Pulmonary artery endothelial cell (primary cell): ENCODE measurements around the gene CFAP100. TPM values are rescaled to one million over a fixed set of nuclear protein-coding genes. Genes with fewer than 3 reads are reported as not detected.

ENCODE experiments used
- DNase-seq: peaks from one replicate; pipeline ENCODE4 v3.0.0-alpha.2; 2011; ENCODE audit warnings: low read depth, low spot score
- total RNA-seq: library from RNA; depleted of rRNA; stranded (reverse); fragments of >200 nt; gene quantifications from 2 replicates; pipeline ENCODE4 v1.2.3, GENCODE V29; 2014

The CFAP100 gene
- total RNA-seq, 1 donor from 2014 or later = not detected

GRCh38 chr3:126356373-126357264 is 38.1 kb upstream of the CFAP100 start:
- DNase-seq = no peak

GRCh38 chr3:126357295-126358037 is 37.2 kb upstream of the CFAP100 start, which contains the start of gene KLF15:
Gene KLF15 (minus strand): TSS chr3:126357408. CDS start chr3:126352922, 4,486 bp downstream.
- DNase-seq = peak; percentile 44

- DNase-seq = no peak
Observed at GRCh38 chr3:126358038-126358815, 36.5 kb upstream of the CFAP100 start.

GRCh38 chr3:126358816-126359181 is 35.9 kb upstream of the CFAP100 start:
- DNase-seq = no peak

- no peak for DNase-seq
Observed at GRCh38 chr3:126360046-126360713, 34.5 kb upstream of the CFAP100 start.

- DNase-seq = no peak
Observed at GRCh38 chr3:126360714-126361060, 34.0 kb upstream of the CFAP100 start.

- DNase-seq = no peak
Observed at GRCh38 chr3:126361211-126361610, 33.5 kb upstream of the CFAP100 start.

- no peak for DNase-seq
Observed at GRCh38 chr3:126364130-126364695, 30.5 kb upstream of the CFAP100 start.

GRCh38 chr3:126364731-126365301 is 29.9 kb upstream of the CFAP100 start:
- DNase-seq = no peak

GRCh38 chr3:126365351-126366277 is 29.1 kb upstream of the CFAP100 start:
- DNase-seq = no peak

GRCh38 chr3:126367316-126367805 is 27.3 kb upstream of the CFAP100 start:
- no peak for DNase-seq

- DNase-seq = no peak
Observed at GRCh38 chr3:126369490-126369889, 25.2 kb upstream of the CFAP100 start.

- DNase-seq = no peak
Observed at GRCh38 chr3:126370055-126370454, 24.7 kb upstream of the CFAP100 start.

GRCh38 chr3:126370606-126371005 is 24.1 kb upstream of the CFAP100 start:
- no peak for DNase-seq

GRCh38 chr3:126371096-126371705 is 23.5 kb upstream of the CFAP100 start:
- DNase-seq = no peak

- DNase-seq = no peak
Observed at GRCh38 chr3:126372413-126373145, 22.1 kb upstream of the CFAP100 start.

- DNase-seq = no peak
Observed at GRCh38 chr3:126373146-126373613, 21.5 kb upstream of the CFAP100 start.
